WERI-Rb-1 (cell line): ENCODE measurements around the gene TMEM52.

ENCODE experiments used
- DNase-seq: peaks from one replicate; pipeline ENCODE4 v3.0.0-alpha.2; 2020
- H3K27ac ChIP-seq: fragments of 250-450 bp; sonication (Bioruptor Pico); 2 replicates; pipeline ENCODE4 v1.5.1; 2020; ENCODE audit warnings: mild to moderate bottlenecking, moderate library complexity
- H3K27me3 ChIP-seq: fragments of 250-450 bp; sonication (Bioruptor Pico); 2 replicates; pipeline ENCODE4 v1.5.1; 2021; ENCODE audit warnings: mild to moderate bottlenecking, low read depth, moderate library complexity; ENCODE audit not compliant: insufficient read depth, severe bottlenecking
- H3K36me3 ChIP-seq: fragments of 250-450 bp; sonication (Bioruptor Pico); 2 replicates; pipeline ENCODE4 v1.5.1; 2020; ENCODE audit warnings: mild to moderate bottlenecking, moderate library complexity
- H3K4me3 ChIP-seq: 2 replicates; pipeline ENCODE4 v1.5.1; 2011; ENCODE audit warnings: low read depth, mild to moderate bottlenecking, control low read depth, low read length
- H3K9me3 ChIP-seq: fragments of 250-450 bp; sonication (Bioruptor Pico); 2 replicates; pipeline ENCODE4 v1.5.1; 2021; ENCODE audit warnings: mild to moderate bottlenecking, moderate library complexity; ENCODE audit not compliant: severe bottlenecking
- CTCF ChIP-seq: IDR thresholded peaks from 2 replicates; pipeline ENCODE4 v1.5.1; 2011; ENCODE audit warnings: low read depth, mild to moderate bottlenecking, control low read depth, inconsistent platforms, low read length

The TMEM52 gene

GRCh38 chr1:1919304-1920056 is 401 bp upstream of the TMEM52 start:
- H3K36me3 ChIP-seq, result no peaks in the 10 kb centered on the region
- no peaks in the 10 kb centered on the region for H3K9me3 ChIP-seq
- no peak overlapping the region; the same call in 1 of the 2 replicates for H3K27ac ChIP-seq
- DNase-seq, result peak; percentile 95
- no peaks in the 10 kb centered on the region for H3K27me3 ChIP-seq
- peak overlapping the region; percentile 42 for H3K4me3 ChIP-seq
- no peak for TF ChIP-seq CTCF

- H3K27me3 ChIP-seq, result no peaks in the 10 kb centered on the region
- no peak for TF ChIP-seq CTCF
- H3K36me3 ChIP-seq, result no peaks in the 10 kb centered on the region
- no peak for DNase-seq
- no peaks in the 10 kb centered on the region for H3K9me3 ChIP-seq
- H3K4me3 ChIP-seq, result peak overlapping the region; percentile 42
- H3K27ac ChIP-seq, result no peak overlapping the region
Measured at GRCh38 chr1:1917995-1918900, 831 bp downstream of the TMEM52 start.

GRCh38 chr1:1917304-1917976 is 1.6 kb downstream of the TMEM52 start:
- no peaks in the 10 kb centered on the region for H3K36me3 ChIP-seq
- no peaks in the 10 kb centered on the region for H3K9me3 ChIP-seq
- no peak for DNase-seq
- TF ChIP-seq CTCF, result no peak
- H3K27ac ChIP-seq, result no peak overlapping the region
- H3K4me3 ChIP-seq, result no peak overlapping the region
- H3K27me3 ChIP-seq, result no peaks in the 10 kb centered on the region

- Histone ChIP-seq H3K27ac (no peak overlapping the region), H3K36me3 (no peaks in the 10 kb centered on the region), H3K27me3 (no peaks in the 10 kb centered on the region), H3K4me3 (no peak overlapping the region), H3K9me3 (no peaks in the 10 kb centered on the region)
- no peak for DNase-seq
- no peak for TF ChIP-seq CTCF
Measured at GRCh38 chr1:1916851-1917251, 2.2 kb downstream of the TMEM52 start.

GRCh38 chr1:1915911-1916840 is 2.9 kb downstream of the TMEM52 start:
- Histone ChIP-seq H3K27me3 (no peaks in the 10 kb centered on the region), H3K4me3 (no peak overlapping the region), H3K27ac (no peak overlapping the region), H3K9me3 (no peaks in the 10 kb centered on the region), H3K36me3 (no peaks in the 10 kb centered on the region)
- DNase-seq, result no peak
- no peak for TF ChIP-seq CTCF
